NCI-H128 (cell line): ENCODE data around the gene DDR2.
A peak's percentile ranks its signal among the peaks of the same experiment; 100 is the strongest.
"Not testable (repeated sequence)": the region's sequence is repeated elsewhere in the genome, so short reads cannot be mapped to it uniquely, and the experiment has no call there.

Source experiments
- DNase-seq: peaks from one replicate; lab custom pipeline; 2025; ENCODE audit not compliant: unreplicated experiment; lab: John Stamatoyannopoulos, UW

Gene DDR2

GRCh38 chr1:162753998-162754585, 121.8 kb downstream of the DDR2 start:
- DNase-seq = no peak

DNA sequence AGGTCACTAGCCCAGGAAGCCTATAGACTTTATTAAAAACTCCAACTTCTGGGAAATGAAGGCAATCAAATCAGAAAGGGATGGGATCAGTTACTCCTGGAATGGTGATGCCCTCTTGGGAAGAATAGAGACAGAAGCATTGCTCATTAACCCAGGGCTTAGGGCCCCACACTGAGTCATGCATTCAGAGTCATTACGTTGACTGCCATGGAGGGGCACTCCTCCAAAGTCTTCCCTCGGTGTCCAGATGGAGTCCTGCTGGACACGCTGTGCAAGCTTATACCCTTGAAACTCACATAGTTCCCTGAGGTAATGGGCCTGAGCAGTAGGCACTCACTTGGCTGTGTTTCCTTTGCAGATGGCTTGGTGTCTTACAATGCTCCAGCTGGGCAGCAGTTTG, 123.0 kb downstream of the DDR2 start:
- no peak for DNase-seq

- DNase-seq = no peak
Observed at GRCh38 chr1:162756523-162756922, 124.3 kb downstream of the DDR2 start.

GRCh38 chr1:162757476-162757875, 125.2 kb downstream of the DDR2 start:
- DNase-seq = no peak

GRCh38 chr1:162765788-162766187, 133.5 kb downstream of the DDR2 start:
- DNase-seq = no peak

GRCh38 chr1:162772571-162773154, 140.4 kb downstream of the DDR2 start:
- DNase-seq = no peak

DNA sequence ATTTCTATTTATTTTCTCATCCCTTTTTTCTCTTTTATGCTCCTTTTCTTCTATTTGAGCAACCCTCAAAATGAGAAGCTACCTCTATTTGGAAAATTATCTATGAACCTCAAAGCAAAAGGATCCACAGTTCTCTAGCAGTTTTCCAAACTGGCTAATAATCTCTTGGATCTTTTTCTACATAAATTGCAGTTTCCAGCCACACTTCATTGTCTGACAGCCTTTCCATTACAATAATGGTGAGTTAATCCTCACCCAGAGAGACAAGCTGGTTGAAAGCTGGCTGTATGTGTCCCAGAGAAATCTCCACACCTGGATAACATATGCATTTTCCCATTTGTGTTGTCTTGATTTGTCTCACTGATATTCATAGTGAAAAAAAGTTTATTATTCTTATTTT, 141.7 kb downstream of the DDR2 start:
- DNase-seq = no peak

- DNase-seq = no peak
Observed at GRCh38 chr1:162779043-162779442, 146.8 kb downstream of the DDR2 start.

GRCh38 chr1:162782671-162783070, 150.4 kb downstream of the DDR2 start:
- DNase-seq = no peak

- not testable (repeated sequence) for DNase-seq
Observed at GRCh38 chr1:162784926-162785325, 152.7 kb downstream of the DDR2 start.

DNA sequence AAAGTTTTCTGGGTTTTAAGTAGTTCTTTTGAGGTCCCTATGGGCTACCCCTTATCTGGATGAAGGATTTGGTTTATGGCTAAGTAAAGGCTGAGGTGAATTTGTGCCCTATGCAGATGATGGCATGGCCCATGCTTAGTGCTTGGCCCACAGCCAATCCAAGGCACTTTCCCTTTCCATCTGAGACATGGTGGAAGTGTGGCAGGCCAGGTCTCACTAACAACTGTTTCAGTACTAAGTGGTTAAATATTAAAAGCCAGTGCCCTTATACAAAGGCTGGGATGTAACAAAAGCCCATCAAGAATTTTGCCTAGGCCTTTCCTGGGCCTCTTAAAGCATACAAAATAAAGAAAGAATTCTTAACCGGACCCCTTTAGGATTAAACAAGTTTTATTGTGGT, 156.5 kb downstream of the DDR2 start:
- DNase-seq = peak; percentile 9

- peak; percentile 72 for DNase-seq
Observed at GRCh38 chr1:162790303-162790984, 158.2 kb downstream of the DDR2 start, which contains the start of gene HSD17B7. HSD17B7 (plus strand) TSS chr1:162790702; CDS start chr1:162790801, 99 bp downstream.

- DNase-seq = not testable (repeated sequence)
Observed at GRCh38 chr1:162790985-162791357, 158.7 kb downstream of the DDR2 start.

- not testable (repeated sequence) for DNase-seq
Observed at GRCh38 chr1:162794284-162794683, 162.0 kb downstream of the DDR2 start.

- DNase-seq = not testable (repeated sequence)
Observed at GRCh38 chr1:162796617-162797279, 164.5 kb downstream of the DDR2 start.

DNA sequence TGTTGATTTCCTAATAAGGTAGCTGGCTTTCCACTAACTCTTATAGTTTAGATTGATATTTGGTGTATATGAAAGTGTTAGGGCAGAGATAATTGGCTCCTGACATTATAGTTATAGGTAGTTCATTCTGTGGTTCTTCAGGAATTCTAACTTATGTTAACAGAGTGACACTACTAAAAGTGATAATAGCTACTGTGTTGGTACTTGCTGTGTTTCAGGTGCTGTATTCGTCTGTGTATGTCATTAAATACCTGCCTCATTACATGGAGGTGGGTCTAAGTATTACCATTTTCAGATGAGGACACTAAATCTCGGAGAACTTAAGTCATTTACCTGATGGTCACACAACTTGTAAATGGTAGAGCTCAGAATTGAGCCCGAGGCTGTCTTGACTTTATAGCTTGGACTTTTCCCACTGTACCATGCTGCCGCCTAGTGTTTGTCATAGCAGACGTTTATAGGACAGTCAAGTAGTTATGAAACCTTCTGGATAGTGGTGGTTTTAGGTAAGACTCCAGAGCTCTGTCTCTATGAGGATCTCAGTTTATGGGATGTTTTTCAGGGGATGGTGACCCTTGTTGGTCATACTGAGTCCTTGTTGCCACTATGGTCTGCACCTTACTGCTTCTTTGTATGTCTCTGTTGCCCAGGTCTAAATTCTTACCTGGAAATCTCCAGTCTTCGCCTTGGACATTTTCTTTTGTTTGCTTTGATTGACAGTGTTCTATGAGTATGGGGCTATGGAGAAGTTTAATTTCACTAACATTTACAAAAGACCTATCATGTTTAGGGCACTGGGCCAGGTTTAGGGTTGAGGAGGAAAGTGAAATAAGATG, 167.9 kb downstream of the DDR2 start:
- peak; percentile 25 for DNase-seq

- not testable (repeated sequence) for DNase-seq
Observed at GRCh38 chr1:162807503-162807902, 175.2 kb downstream of the DDR2 start.

- not testable (repeated sequence) for DNase-seq
Observed at GRCh38 chr1:162812357-162812756, 180.1 kb downstream of the DDR2 start.

- not testable (repeated sequence) for DNase-seq
Observed at GRCh38 chr1:162818136-162818535, 185.9 kb downstream of the DDR2 start.

- not testable (repeated sequence) for DNase-seq
Observed at GRCh38 chr1:162818666-162819065, 186.4 kb downstream of the DDR2 start.
